HEK293 (cell line): ENCODE measurements around the gene SLC5A10.
"Not testable (repeated sequence)": the region's sequence is repeated elsewhere in the genome, so short reads cannot be mapped to it uniquely, and the experiment has no call there.

Source experiments
- CTCF ChIP-seq: fragments of 450-650 bp; formaldehyde crosslinking; IDR thresholded peaks from 2 replicates; pipeline ENCODE4 v1.5.1; 2016; ENCODE audit warnings: missing biosample characterization, missing genetic modification characterization
- HOXA7 ChIP-seq: sonication (generic); formaldehyde crosslinking; IDR thresholded peaks from 2 replicates; pipeline ENCODE4 v1.8.1; 2022; ENCODE audit warnings: missing genetic modification reagents, borderline replicate concordance
- KLF9 ChIP-seq: fragments of 450-650 bp; formaldehyde crosslinking; IDR thresholded peaks from 2 replicates; pipeline ENCODE4 v1.5.1; 2016; ENCODE audit warnings: missing biosample characterization, missing genetic modification characterization, low read depth
- MYNN ChIP-seq: fragments of 450-650 bp; formaldehyde crosslinking; IDR thresholded peaks from 2 replicates; pipeline ENCODE4 v1.5.1; 2016; ENCODE audit warnings: missing biosample characterization, missing genetic modification characterization, borderline replicate concordance
- ZBTB49 ChIP-seq: fragments of 450-650 bp; formaldehyde crosslinking; IDR thresholded peaks from 2 replicates; pipeline ENCODE4 v1.5.1; 2016; ENCODE audit warnings: missing biosample characterization, missing genetic modification characterization, low read depth
- ZNF433 ChIP-seq: fragments of 450-650 bp; formaldehyde crosslinking; IDR thresholded peaks from 2 replicates; pipeline ENCODE4 v1.5.1; 2016; ENCODE audit warnings: missing biosample characterization, missing genetic modification characterization, low read depth
- ZNF514 ChIP-seq: fragments of 450-650 bp; formaldehyde crosslinking; IDR thresholded peaks from 2 replicates; pipeline ENCODE4 v1.5.1; 2016; ENCODE audit warnings: missing biosample characterization, missing genetic modification characterization
- ZNF670 ChIP-seq: fragments of 450-650 bp; formaldehyde crosslinking; IDR thresholded peaks from 2 replicates; pipeline ENCODE4 v1.5.1; 2016; ENCODE audit warnings: missing biosample characterization, missing genetic modification characterization, low read depth
- ZNF768 ChIP-seq: fragments of 450-650 bp; formaldehyde crosslinking; IDR thresholded peaks from 2 replicates; pipeline ENCODE4 v1.5.1; 2018; ENCODE audit warnings: missing biosample characterization, mild to moderate bottlenecking, missing genetic modification characterization
- ZSCAN16 ChIP-seq: fragments of 450-650 bp; formaldehyde crosslinking; IDR thresholded peaks from 2 replicates; pipeline ENCODE4 v1.5.1; 2016; ENCODE audit warnings: missing biosample characterization, missing genetic modification characterization

GRCh38 chr17:19055447-19055846, 103.5 kb downstream of the SLC5A10 start:
- not testable (repeated sequence) for TF ChIP-seq CTCF (tag by site-specific recombination); MYNN (tag by site-specific recombination); ZNF670 (tag by site-specific recombination); ZNF768 (tag by site-specific recombination); ZNF433 (tag by site-specific recombination); ZBTB49 (tag by site-specific recombination); HOXA7 (CRISPR knock-in tag); KLF9; ZNF514; ZSCAN16 (tag by site-specific recombination)
